Bronchial epithelial cell (primary cell): ENCODE measurements around the gene AANAT. TPM values are rescaled to one million over a fixed set of nuclear protein-coding genes. Genes with fewer than 3 reads are reported as not detected.

Experiments
- DNase-seq: peaks from one replicate; pipeline ENCODE4 v3.0.0-alpha.2; 2010; ENCODE audit warnings: low read depth
- FAIRE-seq: peaks from 2 replicates; lab custom pipeline; 2011; peaks lifted over from hg19 to GRCh38; lab: Jason Lieb, UNC
- H3K27me3 ChIP-seq: 2 replicates; pipeline ENCODE4 v1.5.1; 2011; ENCODE audit warnings: low read length; ENCODE audit not compliant: control insufficient read depth, insufficient read depth
- H3K36me3 ChIP-seq: 2 replicates; pipeline ENCODE4 v1.5.1; 2011; ENCODE audit warnings: low read length; ENCODE audit not compliant: control insufficient read depth, insufficient read depth
- H3K4me3 ChIP-seq: 2 replicates; pipeline ENCODE4 v1.5.1; 2011; ENCODE audit warnings: mild to moderate bottlenecking, low read depth, low read length, control low read depth
- total RNA-seq: library from RNA; depleted of rRNA; stranded (reverse); fragments of >200 nt; gene quantifications from 2 replicates; pipeline ENCODE4 v1.2.1, GENCODE V29; 2014
- TF ChIP-seq, protein P1 (sequence below): IDR thresholded peaks from 2 replicates; pipeline ENCODE4 v1.5.1; 2011; ENCODE audit warnings: mild to moderate bottlenecking, moderate library complexity, low read length, control low read depth, inconsistent platforms; ENCODE audit not compliant: insufficient read depth, severe bottlenecking

AANAT gene
- total RNA-seq, result not detected in 2 replicates

DNA sequence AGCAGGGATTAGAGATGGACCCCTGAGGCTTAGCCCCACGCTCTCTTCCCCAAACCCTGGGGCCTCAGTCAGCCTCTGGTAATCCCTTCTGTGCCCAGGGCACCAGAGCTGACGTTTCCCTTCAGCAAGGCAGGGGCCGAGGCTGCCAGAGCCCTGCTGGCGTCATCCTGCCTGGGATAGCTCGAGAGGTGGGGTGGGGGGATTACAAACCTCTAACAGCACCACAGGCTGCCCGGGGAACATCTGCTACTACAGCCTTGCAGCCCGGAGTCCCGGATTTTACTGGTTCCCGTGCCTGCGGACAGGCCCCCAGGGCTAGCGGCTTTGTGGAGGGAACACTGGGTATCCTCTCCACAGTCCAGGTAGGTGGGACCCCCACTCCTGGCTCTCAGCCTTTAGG lies at the start of gene AANAT:
TSS of gene AANAT (plus strand) at position 238 of the 400 bp plus-strand sequence. CDS start 1,144 bp downstream, outside the sequence.
- no peak within 1 kb of the TSS for H3K4me3 ChIP-seq
- H3K36me3 ChIP-seq, result peaks cover 12% of the 10 kb centered on the region
- no peak for DNase-seq
- TF ChIP-seq, protein P1, sequence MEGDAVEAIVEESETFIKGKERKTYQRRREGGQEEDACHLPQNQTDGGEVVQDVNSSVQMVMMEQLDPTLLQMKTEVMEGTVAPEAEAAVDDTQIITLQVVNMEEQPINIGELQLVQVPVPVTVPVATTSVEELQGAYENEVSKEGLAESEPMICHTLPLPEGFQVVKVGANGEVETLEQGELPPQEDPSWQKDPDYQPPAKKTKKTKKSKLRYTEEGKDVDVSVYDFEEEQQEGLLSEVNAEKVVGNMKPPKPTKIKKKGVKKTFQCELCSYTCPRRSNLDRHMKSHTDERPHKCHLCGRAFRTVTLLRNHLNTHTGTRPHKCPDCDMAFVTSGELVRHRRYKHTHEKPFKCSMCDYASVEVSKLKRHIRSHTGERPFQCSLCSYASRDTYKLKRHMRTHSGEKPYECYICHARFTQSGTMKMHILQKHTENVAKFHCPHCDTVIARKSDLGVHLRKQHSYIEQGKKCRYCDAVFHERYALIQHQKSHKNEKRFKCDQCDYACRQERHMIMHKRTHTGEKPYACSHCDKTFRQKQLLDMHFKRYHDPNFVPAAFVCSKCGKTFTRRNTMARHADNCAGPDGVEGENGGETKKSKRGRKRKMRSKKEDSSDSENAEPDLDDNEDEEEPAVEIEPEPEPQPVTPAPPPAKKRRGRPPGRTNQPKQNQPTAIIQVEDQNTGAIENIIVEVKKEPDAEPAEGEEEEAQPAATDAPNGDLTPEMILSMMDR, result no peak
- FAIRE-seq, result no peak
- no peaks in the 10 kb centered on the region for H3K27me3 ChIP-seq

DNA sequence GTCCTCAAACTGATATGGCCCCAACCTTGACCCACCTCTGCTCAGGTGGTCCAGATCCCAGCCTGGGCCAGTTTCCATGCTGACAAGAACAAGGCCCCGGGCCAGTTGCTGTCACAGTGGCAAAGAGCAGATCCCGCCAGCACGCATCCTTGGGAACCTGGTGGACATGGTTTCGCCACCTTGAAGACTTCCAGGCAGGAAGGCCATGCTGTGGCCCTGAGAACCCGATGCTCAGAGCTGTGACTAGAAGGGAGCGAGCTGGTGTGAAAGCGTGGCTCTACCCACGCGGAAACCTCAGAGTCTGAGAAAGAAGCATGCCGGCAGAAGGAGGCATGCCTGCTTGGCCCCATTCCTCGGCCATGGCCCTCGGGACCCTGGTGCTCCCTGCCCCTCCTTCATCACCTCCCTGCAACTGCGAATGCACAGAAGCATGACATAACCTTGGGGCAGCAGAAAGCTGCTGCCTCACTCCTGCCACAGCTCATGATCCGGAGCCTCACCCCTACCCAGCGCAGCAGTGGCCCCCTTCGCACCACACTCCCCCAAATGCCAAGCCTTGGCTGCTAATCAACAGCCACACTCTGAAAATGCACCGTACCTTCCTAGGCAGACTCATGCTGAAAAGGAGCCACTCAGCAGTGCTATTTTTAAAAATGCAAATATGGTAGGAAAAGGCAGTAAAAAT lies 47.7 kb upstream of the AANAT start:
- TF ChIP-seq, protein P1, result no peak
- H3K27me3 ChIP-seq, result no peaks in the 10 kb centered on the region
- DNase-seq (no peak), FAIRE-seq (no peak)
- no peak overlapping the region for H3K4me3 ChIP-seq
- H3K36me3 ChIP-seq, result peaks cover 3% of the 10 kb centered on the region

DNA sequence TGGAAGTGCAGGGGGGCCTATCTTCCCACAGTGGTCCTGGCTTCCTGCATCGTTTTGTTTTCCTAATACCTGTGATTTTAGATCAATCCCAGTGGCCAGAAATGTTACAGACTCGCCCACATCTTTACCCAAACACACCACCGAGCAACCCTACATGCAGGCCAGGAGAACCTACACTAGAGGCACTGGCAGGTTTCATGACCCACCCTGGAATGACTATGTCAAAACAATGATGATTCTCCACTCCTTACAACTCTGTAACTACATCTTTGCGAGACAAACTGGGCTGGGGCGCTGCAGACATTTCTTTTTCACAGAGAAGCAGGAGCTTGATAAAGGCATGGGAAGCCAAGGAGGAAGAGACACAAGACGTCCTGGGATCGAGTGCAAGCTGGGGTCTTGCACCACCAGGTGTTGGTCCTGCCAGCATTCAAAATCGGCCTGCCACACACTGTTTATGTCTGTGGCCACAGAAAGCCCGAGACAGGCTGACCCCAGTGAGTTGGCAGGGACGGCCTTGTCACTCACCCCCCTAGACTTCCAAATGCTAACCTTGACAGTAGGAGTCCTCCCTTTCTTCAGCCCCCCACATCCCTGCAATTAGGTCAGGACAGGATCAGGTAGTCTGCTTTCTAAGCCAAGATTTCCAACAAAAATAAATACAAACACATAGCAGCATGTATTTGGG lies 46.9 kb upstream of the AANAT start:
- DNase-seq (no peak), FAIRE-seq (peak; percentile 32)
- peaks cover 3% of the 10 kb centered on the region for H3K36me3 ChIP-seq
- no peak overlapping the region for H3K4me3 ChIP-seq
- H3K27me3 ChIP-seq, result no peaks in the 10 kb centered on the region
- TF ChIP-seq, protein P1, result no peak

- TF ChIP-seq, protein P1, result no peak
- no peak overlapping the region for H3K4me3 ChIP-seq
- FAIRE-seq (peak; percentile 36), DNase-seq (no peak)
- no peaks in the 10 kb centered on the region for H3K27me3 ChIP-seq
- H3K36me3 ChIP-seq, result peaks cover 3% of the 10 kb centered on the region
Measured at GRCh38 chr17:76421044-76421407, 46.4 kb upstream of the AANAT start.

- H3K36me3 ChIP-seq, result peaks cover 2% of the 10 kb centered on the region
- H3K4me3 ChIP-seq, result no peak overlapping the region
- TF ChIP-seq, protein P1, result no peak
- DNase-seq, result no peak
- no peaks in the 10 kb centered on the region for H3K27me3 ChIP-seq
- FAIRE-seq, result no peak
Measured at GRCh38 chr17:76422406-76422805, 45.0 kb upstream of the AANAT start.

- FAIRE-seq (no peak), DNase-seq (no peak)
- Histone ChIP-seq H3K4me3 (no peak overlapping the region), H3K36me3 (peaks cover 2% of the 10 kb centered on the region), H3K27me3 (no peaks in the 10 kb centered on the region)
- TF ChIP-seq, protein P1, result no peak
Measured at GRCh38 chr17:76422860-76423259, 44.5 kb upstream of the AANAT start.
